ENCODE results near the gene POMP. TPM values are rescaled to one million over a fixed set of nuclear protein-coding genes. Genes with fewer than 3 reads are reported as not detected.

Gene POMP
- total and polyA plus RNA-seq, 8 donors: 57.3 to 82.7 (median 64.6) TPM

DNA sequence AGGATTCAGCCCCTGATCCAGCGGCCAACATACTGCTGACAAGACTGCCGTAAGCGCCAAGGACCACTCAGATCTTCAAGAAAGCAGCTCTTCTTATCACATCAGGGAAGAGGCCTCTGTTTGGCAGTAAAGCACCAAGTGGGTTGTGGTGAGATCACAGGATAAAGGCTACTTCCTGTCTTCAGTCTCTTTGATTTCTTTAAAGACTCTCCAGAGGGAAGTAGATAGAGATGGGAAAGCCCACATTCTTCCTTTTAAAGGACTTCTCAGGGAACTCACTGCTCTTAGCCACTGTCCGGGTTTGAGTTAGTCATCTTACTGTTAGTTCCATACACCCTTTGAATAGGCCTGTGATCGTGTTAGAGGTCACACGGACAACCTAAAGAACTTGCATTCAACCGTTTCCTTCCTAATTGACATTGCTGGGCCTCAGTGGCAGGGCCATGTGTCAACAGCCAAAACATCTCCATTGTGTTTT is 47.2 kb upstream of the POMP start:
- intact Hi-C loops (cut with DNase I): no loop called here
- Histone ChIP-seq H3K27me3 (no peaks in the 10 kb centered on the region), H3K36me3 (no peaks in the 10 kb centered on the region), H3K27ac (peak overlapping the region in 1 of 2 donors; percentile 30), H3K9me3 (no peaks in the 10 kb centered on the region), H3K4me1 (peaks cover 0 to 12% of the 10 kb centered on the region in 2 donors), H3K4me3 (no peak overlapping the region)
- DNase-seq (no peak), ATAC-seq (peak; percentile 52)
- TF ChIP-seq, protein P1, sequence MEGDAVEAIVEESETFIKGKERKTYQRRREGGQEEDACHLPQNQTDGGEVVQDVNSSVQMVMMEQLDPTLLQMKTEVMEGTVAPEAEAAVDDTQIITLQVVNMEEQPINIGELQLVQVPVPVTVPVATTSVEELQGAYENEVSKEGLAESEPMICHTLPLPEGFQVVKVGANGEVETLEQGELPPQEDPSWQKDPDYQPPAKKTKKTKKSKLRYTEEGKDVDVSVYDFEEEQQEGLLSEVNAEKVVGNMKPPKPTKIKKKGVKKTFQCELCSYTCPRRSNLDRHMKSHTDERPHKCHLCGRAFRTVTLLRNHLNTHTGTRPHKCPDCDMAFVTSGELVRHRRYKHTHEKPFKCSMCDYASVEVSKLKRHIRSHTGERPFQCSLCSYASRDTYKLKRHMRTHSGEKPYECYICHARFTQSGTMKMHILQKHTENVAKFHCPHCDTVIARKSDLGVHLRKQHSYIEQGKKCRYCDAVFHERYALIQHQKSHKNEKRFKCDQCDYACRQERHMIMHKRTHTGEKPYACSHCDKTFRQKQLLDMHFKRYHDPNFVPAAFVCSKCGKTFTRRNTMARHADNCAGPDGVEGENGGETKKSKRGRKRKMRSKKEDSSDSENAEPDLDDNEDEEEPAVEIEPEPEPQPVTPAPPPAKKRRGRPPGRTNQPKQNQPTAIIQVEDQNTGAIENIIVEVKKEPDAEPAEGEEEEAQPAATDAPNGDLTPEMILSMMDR (IDR thresholded peaks at IDR 0.05): no peak

DNA sequence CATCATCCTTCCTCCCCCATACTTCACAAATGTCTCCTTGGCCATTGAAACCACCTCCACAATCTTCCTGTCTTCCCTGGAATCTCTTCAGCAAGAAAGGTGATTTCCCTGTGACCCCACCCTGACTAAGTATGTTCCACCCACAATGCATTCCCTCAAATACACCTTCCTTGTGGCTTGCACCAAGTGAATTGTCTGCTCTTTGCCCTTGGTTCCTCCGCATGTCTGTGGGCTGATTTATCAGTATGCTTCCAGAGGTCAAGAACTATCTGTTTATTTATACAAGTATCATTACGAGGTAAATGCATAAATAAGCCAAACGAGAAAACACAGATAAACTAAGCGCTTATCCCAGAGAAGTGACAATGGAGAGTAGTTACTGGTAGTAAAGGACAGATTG is 45.4 kb upstream of the POMP start:
- Histone ChIP-seq H3K36me3 (no peaks in the 10 kb centered on the region), H3K4me1 (peaks cover 0 to 12% of the 10 kb centered on the region in 2 donors), H3K9me3 (no peaks in the 10 kb centered on the region), H3K4me3 (no peak overlapping the region), H3K27ac (no peak overlapping the region), H3K27me3 (no peaks in the 10 kb centered on the region)
- TF ChIP-seq, protein P1 (IDR thresholded peaks at IDR 0.05): no peak
- ATAC-seq: no peak
- no peak for DNase-seq
- intact Hi-C loops (cut with DNase I): no loop called here

DNA sequence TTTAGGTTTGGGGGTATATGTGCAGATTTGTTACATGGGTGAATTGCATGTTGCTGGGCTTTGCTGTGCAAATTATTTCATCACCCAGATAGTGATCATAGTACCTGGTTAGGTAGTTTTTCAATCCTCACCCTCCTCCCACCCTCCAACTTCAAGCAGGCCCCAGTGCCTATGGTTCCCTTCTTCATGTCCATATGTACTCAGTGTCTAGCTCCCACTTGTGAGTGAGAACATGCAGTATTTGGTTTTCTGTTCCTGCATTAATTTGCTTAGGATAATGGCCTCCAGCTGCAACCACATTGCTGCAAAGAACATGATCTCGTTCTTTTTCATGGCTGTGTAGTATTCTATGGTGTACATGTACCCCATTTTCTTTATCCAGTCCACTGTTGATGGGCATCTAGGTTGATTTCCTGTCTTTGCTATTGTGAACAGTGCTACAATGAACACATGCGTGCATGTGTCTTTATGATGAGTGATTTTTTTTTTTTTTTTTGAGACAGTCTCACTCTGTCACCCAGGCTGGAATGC is 42.9 kb upstream of the POMP start:
- DNase-seq (no peak), ATAC-seq (no peak)
- H3K9me3 ChIP-seq: no peaks in the 10 kb centered on the region
- no peaks in the 10 kb centered on the region for H3K36me3 ChIP-seq
- H3K4me3 ChIP-seq: no peak overlapping the region
- intact Hi-C loops (cut with DNase I): no loop called here
- no peaks in the 10 kb centered on the region for H3K27me3 ChIP-seq
- no peak overlapping the region for H3K27ac ChIP-seq
- TF ChIP-seq, protein P1 (IDR thresholded peaks at IDR 0.05): no peak
- peaks cover 0 to 22% of the 10 kb centered on the region in 2 donors for H3K4me1 ChIP-seq

DNA sequence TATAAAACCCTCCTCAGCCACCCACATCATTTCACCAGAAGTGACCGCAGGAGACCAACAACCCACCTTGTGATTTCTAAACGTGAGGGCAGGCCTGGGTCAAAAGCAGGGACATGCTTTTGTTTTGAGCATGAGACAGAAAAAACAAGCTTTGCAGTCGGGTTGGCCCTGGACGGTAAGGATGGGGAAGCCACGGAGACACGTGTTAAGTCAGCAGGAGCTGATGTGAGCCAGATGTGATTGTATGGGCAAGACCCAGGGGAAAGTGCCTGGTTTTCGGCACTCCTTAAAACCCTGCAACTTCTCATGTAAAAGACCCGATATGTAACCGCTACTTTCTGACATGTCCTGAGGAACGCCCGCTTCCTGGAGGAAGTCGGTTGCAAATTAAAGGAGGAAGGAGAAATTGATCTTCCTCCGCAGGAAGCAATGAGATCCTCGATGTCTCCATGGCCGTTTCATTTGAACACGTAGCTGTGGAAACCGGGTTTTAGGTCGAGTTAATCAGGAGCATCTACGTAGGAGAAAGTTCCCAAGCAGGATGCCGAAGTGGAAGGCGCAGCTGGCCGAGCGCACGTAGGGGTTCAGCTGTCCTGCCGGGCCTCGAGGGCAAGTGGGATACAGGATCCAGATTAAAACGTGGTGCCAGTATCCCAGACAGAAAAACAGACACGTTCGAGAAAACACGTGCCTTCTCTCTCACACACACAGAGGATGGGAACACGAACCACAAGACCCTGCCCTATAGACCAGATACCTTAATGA is 40.5 kb upstream of the POMP start:
- no peak for DNase-seq
- H3K4me1 ChIP-seq: peaks cover 0 to 34% of the 10 kb centered on the region in 2 donors
- H3K4me3 ChIP-seq: no peak overlapping the region

More for the DNA sequence above, 40.5 kb upstream of the POMP start:
- no peak overlapping the region for H3K27ac ChIP-seq
- no peaks in the 10 kb centered on the region for H3K9me3 ChIP-seq
- H3K36me3 ChIP-seq: no peaks in the 10 kb centered on the region
- TF ChIP-seq, protein P1 (IDR thresholded peaks at IDR 0.05): no peak
- no peaks in the 10 kb centered on the region for H3K27me3 ChIP-seq
- no peak for ATAC-seq
- intact Hi-C loops (cut with DNase I): no loop called here
